HG03378 (cell line): ENCODE measurements around the gene SPTLC3.

Experiments
- ATAC-seq: cut with Tn5 transposase; IDR thresholded peaks from one replicate; pipeline ENCODE4 v1.9.1; 2021; ENCODE audit warnings: mild to moderate bottlenecking, moderate library complexity; ENCODE audit not compliant: unreplicated experiment

Gene SPTLC3

DNA sequence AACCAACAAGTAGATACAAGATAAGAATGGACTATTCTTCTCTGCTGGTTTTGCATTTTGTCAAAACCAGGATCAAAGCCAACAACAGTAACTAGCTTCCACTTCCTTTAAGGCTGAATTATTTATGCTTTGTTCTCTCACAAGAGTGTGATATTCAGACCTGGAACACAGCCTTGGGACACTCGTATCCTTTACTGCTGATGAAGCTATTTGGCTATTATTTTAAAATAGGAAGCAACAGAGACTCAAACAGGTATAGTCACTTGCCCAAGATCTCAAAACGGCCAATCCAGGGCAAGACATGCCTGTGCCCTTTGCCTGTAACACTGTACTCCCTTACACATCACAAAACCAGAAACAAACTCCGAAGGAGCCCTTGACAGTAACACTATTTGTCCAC, 19.9 kb downstream of the SPTLC3 start:
- ATAC-seq = no peak

DNA sequence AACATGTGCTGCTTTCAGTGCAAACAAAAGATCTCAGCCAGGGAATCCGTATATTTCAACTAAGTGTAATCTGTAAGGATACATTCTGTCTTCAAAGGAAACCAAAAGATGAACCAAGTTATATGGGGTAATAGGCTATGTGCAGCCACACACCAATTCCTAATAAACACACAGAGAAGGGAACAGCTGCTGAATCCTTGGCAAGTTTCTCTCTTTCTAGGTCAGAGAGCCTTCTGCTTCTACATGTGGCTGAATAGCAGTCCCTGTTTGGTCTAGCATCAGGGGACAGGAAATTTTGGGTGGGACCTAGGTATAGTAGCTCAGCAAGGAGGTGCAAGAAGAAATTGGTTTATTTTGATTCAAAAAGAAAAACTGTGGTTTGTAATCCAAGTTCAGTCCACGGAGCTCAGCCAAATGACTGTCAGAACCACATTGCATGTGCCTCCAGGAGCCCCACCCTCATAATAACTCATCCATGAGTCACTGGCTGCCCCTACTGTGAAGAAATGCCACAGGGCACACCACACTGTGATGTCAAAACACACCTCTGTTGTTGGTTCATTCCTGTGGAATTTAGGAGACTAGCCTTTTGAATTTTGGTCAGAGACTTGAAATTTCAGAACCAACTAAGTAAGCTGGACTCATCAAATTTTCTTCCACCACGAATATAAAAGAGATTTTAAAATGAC, 21.1 kb downstream of the SPTLC3 start:
- ATAC-seq = no peak

GRCh38 chr20:13031751-13032150, 23.0 kb downstream of the SPTLC3 start:
- ATAC-seq = no peak

- ATAC-seq = no peak
Observed at GRCh38 chr20:13034115-13034514, 25.3 kb downstream of the SPTLC3 start.

DNA sequence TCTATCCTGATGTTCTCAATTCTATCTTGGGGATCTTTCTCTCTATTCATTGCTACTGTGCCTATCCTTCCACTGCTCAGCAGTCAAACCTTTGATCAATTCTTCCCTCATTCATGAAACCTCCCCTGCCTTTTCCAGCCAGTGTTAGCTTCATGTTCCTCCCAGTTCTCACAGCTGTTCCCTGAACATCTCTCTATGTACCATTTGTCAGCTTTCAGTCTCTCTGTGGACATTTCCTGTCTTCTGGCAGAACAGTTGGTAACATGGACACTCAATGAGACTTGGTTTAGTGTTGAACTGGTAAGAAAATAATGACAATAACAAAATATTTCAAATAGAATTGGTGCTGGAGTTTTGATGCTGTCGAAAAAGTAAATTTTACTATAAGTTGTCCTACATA, 26.2 kb downstream of the SPTLC3 start:
- no peak for ATAC-seq

- ATAC-seq = no peak
Observed at GRCh38 chr20:13035399-13036152, 26.8 kb downstream of the SPTLC3 start.

DNA sequence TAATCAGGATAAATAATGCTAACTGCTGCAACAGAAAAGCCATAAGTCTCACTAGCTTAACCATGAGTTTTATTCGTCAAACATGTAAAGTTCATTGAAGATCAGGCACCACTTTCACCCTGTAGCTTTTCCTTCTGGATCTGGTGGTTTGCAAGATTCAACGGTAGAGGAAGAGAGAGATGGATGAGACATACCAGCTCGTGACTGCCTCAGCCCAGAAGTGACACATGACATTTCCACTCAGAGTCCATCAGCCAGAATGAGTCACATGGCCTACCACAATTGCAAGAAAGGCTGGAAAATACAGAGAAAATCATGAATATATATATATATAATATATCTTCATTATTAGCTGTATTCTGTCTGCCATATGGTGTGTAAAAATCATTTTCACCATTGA, 29.0 kb downstream of the SPTLC3 start:
- no peak for ATAC-seq

GRCh38 chr20:13041574-13042457, 33.0 kb downstream of the SPTLC3 start:
- ATAC-seq = no peak

DNA sequence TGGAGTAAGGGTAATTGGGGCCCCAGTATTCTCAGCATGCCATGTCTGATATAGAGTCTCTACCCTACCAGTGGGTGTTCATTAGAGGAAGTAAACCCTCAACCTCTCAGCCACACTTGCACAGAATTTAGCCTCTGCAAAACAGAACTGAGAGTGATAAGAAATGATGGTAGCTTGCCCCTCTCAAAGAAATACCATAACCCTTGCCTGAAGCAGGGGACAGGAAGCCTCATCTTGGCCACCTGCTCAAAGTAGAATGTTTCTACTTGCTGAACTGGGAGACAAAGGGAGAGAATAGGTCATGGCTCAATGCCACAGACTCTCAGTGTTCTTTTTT, 33.7 kb downstream of the SPTLC3 start:
- ATAC-seq = peak; percentile 60

DNA sequence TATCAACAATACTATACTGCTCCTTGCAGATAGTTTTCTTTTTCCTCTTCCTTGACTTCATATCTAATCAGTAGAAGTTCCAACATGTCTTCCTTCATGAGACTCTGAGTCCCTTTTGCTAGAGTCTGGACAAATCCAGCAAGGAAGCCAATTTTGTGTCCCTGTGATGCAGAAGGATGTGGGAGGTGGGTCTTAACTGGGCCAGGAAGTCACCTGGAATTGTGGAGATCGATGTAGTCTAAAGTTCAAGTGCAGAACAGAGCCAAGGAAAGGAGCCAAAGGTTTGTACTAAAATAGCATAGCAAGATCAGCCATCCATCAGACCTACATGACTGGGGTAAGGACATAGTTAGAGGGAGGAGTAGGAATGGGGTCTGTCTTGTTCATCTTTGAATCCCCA, 37.6 kb downstream of the SPTLC3 start:
- ATAC-seq = no peak

- no peak for ATAC-seq
Observed at GRCh38 chr20:13054011-13054410, 45.2 kb downstream of the SPTLC3 start.

- ATAC-seq = no peak
Observed at GRCh38 chr20:13058666-13059389, 50.1 kb downstream of the SPTLC3 start.

GRCh38 chr20:13059398-13060136, 50.8 kb downstream of the SPTLC3 start:
- ATAC-seq = no peak

DNA sequence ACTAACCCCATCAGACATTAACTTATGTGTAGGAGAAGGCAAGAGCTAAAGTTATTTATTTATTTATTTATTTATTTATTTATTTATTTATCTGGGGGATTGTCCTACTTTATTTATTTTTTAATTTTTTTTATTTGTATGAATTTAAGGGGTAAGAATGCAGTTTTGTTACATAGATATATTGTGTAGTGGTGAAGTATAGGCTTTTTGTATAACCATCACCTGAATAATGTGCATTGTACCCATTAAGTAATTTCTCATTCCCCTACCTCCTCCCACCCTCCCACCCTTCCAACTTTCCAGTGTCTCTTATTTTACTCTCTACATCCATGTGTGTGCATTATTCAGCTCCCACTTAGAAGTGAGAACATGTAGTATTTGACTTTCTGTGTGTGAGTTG, 51.6 kb downstream of the SPTLC3 start:
- ATAC-seq = no peak

GRCh38 chr20:13061381-13061780, 52.6 kb downstream of the SPTLC3 start:
- ATAC-seq = no peak

GRCh38 chr20:13062789-13063188, 54.0 kb downstream of the SPTLC3 start:
- ATAC-seq = no peak

- ATAC-seq = no peak
Observed at GRCh38 chr20:13068336-13068735, 59.6 kb downstream of the SPTLC3 start.

DNA sequence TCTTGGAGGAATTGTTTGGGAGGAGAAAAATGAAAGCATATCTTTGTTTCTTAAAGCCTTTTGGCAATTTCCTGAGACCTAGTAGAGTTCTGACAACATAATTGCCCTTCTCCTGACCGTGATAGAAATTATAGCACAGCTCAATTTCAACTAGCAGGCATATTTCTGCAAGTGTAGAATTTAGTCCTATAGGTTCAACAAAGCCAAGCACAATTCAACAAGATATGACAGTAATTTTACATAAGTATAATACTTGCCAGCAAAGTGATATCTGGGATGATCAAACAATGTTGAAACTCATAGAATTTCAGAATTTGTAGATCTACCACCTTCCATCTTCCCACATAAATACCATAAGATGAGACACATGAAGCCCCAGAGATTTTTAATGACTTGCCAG, 73.1 kb downstream of the SPTLC3 start:
- ATAC-seq = no peak

DNA sequence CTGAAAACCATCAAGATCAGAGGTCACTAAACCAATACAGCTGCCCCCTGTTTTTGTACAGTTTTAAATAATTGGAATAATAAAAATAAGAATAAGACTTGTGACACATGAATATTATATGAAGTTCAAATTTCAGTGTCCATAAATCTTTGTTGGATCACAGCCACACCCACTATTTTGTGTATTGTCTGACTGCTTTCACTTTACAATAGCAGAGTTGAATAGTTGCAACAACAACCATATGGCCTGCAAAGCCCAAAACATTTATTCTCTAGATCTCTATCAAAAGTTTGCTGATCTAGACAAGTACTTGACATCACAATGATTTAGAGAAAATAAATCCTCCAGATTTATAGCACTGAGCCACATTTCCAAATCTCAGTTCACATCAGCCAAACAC, 73.6 kb downstream of the SPTLC3 start:
- ATAC-seq = no peak

DNA sequence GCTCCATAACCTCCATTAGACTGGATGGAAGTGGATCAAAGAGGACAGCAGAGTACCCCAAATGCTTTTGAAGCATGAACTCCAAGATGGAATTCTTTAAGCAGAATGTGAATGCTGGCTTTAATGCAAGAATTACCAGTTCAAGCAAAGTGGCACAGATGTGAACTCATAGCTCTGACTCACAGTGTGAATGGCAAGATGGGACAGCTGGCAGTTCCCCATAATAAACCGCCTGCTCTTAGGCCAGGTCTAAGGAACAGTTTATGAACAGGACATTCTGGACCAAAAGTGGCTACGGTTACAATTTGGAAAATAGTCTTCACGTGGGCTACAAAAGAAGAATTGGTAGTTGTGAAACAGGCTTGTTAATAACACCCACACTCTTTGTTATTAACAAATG, 76.5 kb downstream of the SPTLC3 start:
- ATAC-seq = no peak
